Amygdala (tissue), 56 donors: ENCODE measurements around the gene LHB.

Experiments
- DNase-seq, 56 donors: peaks; one replicate each; lab custom pipeline; 2025; lab: John Stamatoyannopoulos, UW

LHB gene

GRCh38 chr19:48987323-48987722 lies 29.6 kb downstream of the LHB start:
- no peak for DNase-seq

- DNase-seq: no peak
These were observed 30.7 kb downstream of the LHB start for GRCh38 chr19:48986211-48986610.

- no peak for DNase-seq
These were observed 31.2 kb downstream of the LHB start for GRCh38 chr19:48985711-48986110.

GRCh38 chr19:48982280-48982679 lies 34.6 kb downstream of the LHB start:
- no peak for DNase-seq

- DNase-seq: no peak
These were observed 39.8 kb downstream of the LHB start for GRCh38 chr19:48977061-48977460.

- DNase-seq: peak in 2 of 56 donors; percentile 18 to 21
These were observed 40.7 kb downstream of the LHB start for GRCh38 chr19:48975947-48976847.

- DNase-seq: peak in 49 of 56 donors; percentile 6 to 86 (median 47)
These were observed 45.9 kb downstream of the LHB start for GRCh38 chr19:48970923-48971395.

GRCh38 chr19:48970139-48970766 lies 46.6 kb downstream of the LHB start:
- DNase-seq: no peak

- DNase-seq: peak in 1 of 56 donors; percentile 28
These were observed 47.4 kb downstream of the LHB start for GRCh38 chr19:48969276-48970138.

GRCh38 chr19:48968813-48969218 lies 48.1 kb downstream of the LHB start:
- DNase-seq: no peak

GRCh38 chr19:48968179-48968661 lies 48.7 kb downstream of the LHB start:
- DNase-seq: no peak

- peak in 36 of 56 donors; percentile 4 to 68 (median 28) for DNase-seq
These were observed 49.3 kb downstream of the LHB start for GRCh38 chr19:48967346-48968178.

- DNase-seq: peak in 5 of 56 donors; percentile 5 to 29 (median 18)
These were observed 50.1 kb downstream of the LHB start for GRCh38 chr19:48966541-48967345.
